Sigmoid colon (tissue), 7 donors: ENCODE results near the gene TBC1D2B. TPM values are rescaled to one million over a fixed set of nuclear protein-coding genes. Genes with fewer than 3 reads are reported as not detected.

Experiments used
- DNase-seq: peaks from one replicate; pipeline ENCODE4 v3.0.0-alpha.2; 2019
- H3K27ac ChIP-seq, 4 donors: fragments of 200-600 bp; sonication (generic); one replicate each; pipeline ENCODE4 v1.5.1; 2016 to 2019; ENCODE audit warnings: mild to moderate bottlenecking in 1 of 4
- H3K27me3 ChIP-seq, 3 donors: fragments of 200-600 bp; sonication (generic); one replicate each; pipeline ENCODE4 v1.5.1; 2019; ENCODE audit warnings: mild to moderate bottlenecking in 1 of 3
- H3K36me3 ChIP-seq, 4 donors: fragments of 200-600 bp; sonication (generic); one replicate each; pipeline ENCODE4 v1.5.1; 2016 to 2019
- H3K4me1 ChIP-seq, 4 donors: fragments of 200-600 bp; sonication (generic); one replicate each; pipeline ENCODE4 v1.5.1; 2017 to 2019
- H3K4me3 ChIP-seq, 4 donors: fragments of 200-600 bp; sonication (generic); one replicate each; pipeline ENCODE4 v1.5.1; 2017 to 2019; ENCODE audit warnings: mild to moderate bottlenecking in 2 of 4, moderate library complexity in 1 of 4
- H3K9me3 ChIP-seq, 4 donors: fragments of 200-600 bp in 3 of 4; sonication (generic) in 3 of 4; one replicate each; pipeline versions ENCODE4 v1.5.1 to v1.6.1; 2013 to 2019
- CTCF ChIP-seq, 4 experiments: fragments of 450-650 bp in 3 of 4; fragments of 200-600 bp in 1 of 4; IDR thresholded peaks; one replicate each; pipeline ENCODE4 v1.5.1; 2016 to 2019; ENCODE audit warnings: antibody characterized with exemption in 4 of 4, mild to moderate bottlenecking in 3 of 4, moderate library complexity in 2 of 4
- EP300 ChIP-seq, 4 donors: sonication (generic); formaldehyde crosslinking; IDR thresholded peaks; one replicate each; pipeline ENCODE4 v1.6.1; 2017; ENCODE audit warnings: antibody characterized with exemption in 4 of 4
- POLR2A ChIP-seq, 2 donors: fragments of 450-650 bp; IDR thresholded peaks; one replicate each; pipeline ENCODE4 v1.6.1; 2016; ENCODE audit warnings: antibody characterized with exemption in 2 of 2, mild to moderate bottlenecking in 2 of 2, moderate library complexity in 2 of 2
- POLR2AphosphoS5 ChIP-seq, 4 donors: sonication (generic); formaldehyde crosslinking; IDR thresholded peaks; one replicate each; pipeline ENCODE4 v1.6.1; 2017; ENCODE audit warnings: antibody characterized with exemption in 4 of 4
- WGBS, 2 donors: extraction: QIAGEN DNeasy Blood & Tissue Kit; methylation state at CpG; one replicate each; pipeline ENCODE4 v1.1.7; 2013; 5-methylcytosine and 5-hydroxymethylcytosine counted together
- intact Hi-C: fragments of 100-400 bp; cut with DNase I; formaldehyde crosslinking; loops from one replicate; pipeline ENCODE4 v1.15.1; 2023
- polyA plus RNA-seq, 3 donors: library from polyadenylated mRNA; stranded (reverse); fragments of 200-250 nt; gene quantifications; one replicate each; pipeline ENCODE4 v1.2.3, GENCODE V29; 2013
- total RNA-seq, 4 donors: library from RNA; depleted of rRNA; stranded (reverse); fragments of >200 nt; gene quantifications; one replicate each; pipeline ENCODE4 v1.1.0, GENCODE V29; 2016
- donor health status: healthy with polysubstance abuse.
- donor health status: Bipolar disorder and iron deficiency.
- donor health status: healthy.

Gene TBC1D2B
- total and polyA plus RNA-seq, 7 donors, result 7.6 to 47.1 (median 29.9) TPM

GRCh38 chr15:78101423-78102105 lies 24.1 kb upstream of the TBC1D2B start:
- H3K27me3 ChIP-seq, result no peaks in the 10 kb centered on the region
- peak; percentile 36 for DNase-seq
- 97% methylated on average over 5 of the region's 5 CpGs for WGBS, 2 donors
- intact Hi-C loops, result no loop called here
- no peaks in the 10 kb centered on the region for H3K4me1 ChIP-seq
- H3K27ac ChIP-seq, result no peak overlapping the region
- H3K4me3 ChIP-seq, result no peak overlapping the region
- TF ChIP-seq CTCF (IDR thresholded peaks at IDR 0.05), result no peak
- TF ChIP-seq POLR2A (IDR thresholded peaks at IDR 0.05), result no peak
- TF ChIP-seq POLR2AphosphoS5 (IDR thresholded peaks at IDR 0.05), result no peak
- TF ChIP-seq EP300 (IDR thresholded peaks at IDR 0.05), result no peak
- H3K9me3 ChIP-seq, result no peaks in the 10 kb centered on the region
- no peaks in the 10 kb centered on the region for H3K36me3 ChIP-seq

GRCh38 chr15:78100886-78101285 lies 23.4 kb upstream of the TBC1D2B start:
- TF ChIP-seq CTCF (IDR thresholded peaks at IDR 0.05) (no peak), EP300 (IDR thresholded peaks at IDR 0.05) (no peak), POLR2A (IDR thresholded peaks at IDR 0.05) (no peak), POLR2AphosphoS5 (IDR thresholded peaks at IDR 0.05) (no peak)
- peak; percentile 56 for DNase-seq
- 90 to 93% methylated on average over 2 of the region's 2 CpGs for WGBS, 2 donors

DNA sequence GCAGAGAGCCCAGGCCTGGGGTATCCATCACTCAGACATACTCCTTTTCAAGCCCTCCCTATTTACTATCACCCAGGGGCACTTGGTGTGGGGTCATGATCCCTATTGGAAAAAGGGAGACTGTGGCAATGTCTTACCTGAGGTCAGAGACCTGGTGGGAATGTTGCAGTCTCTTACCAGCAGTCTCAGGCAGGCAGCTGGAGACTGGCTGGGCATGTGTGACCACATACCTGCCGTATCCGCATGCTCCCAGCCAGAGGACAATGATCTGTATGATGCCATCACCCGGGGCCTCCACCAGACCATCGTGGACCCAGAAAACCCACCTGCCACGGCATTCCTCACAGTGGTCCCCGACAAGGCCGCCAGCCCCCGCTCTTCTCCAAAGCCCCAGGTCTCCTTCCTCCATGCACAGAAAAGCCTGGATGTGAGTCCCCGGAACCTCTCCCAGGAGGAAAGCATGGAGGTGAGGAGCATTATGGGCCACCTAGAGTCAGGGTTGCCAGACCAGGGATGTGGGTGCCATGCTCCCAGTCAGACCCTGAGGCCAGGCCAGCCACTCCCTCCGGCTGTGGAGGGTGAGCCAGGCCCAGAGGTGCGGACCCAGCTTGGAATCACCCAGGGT lies 20.7 kb upstream of the TBC1D2B start:
- intact Hi-C loops, result no loop called here
- 91 to 97% methylated on average over 11 of the region's 11 CpGs for WGBS, 2 donors
- H3K4me1 ChIP-seq, result peaks cover 0 to 14% (median 5%) of the 10 kb centered on the region in 4 donors

More at GRCh38 chr15:78100886-78101285, 23.4 kb upstream of the TBC1D2B start:
- intact Hi-C loops, result no loop called here
- no peaks in the 10 kb centered on the region for H3K4me1 ChIP-seq
- H3K27me3 ChIP-seq, result no peaks in the 10 kb centered on the region
- H3K9me3 ChIP-seq, result no peaks in the 10 kb centered on the region
- H3K27ac ChIP-seq, result no peak overlapping the region
- H3K4me3 ChIP-seq, result no peak overlapping the region
- no peaks in the 10 kb centered on the region for H3K36me3 ChIP-seq

GRCh38 chr15:78097667-78098066 lies 20.2 kb upstream of the TBC1D2B start:
- WGBS, 2 donors, result 90 to 95% methylated on average over 9 of the region's 9 CpGs
- TF ChIP-seq EP300 (IDR thresholded peaks at IDR 0.05) (no peak), CTCF (IDR thresholded peaks at IDR 0.05) (no peak), POLR2A (IDR thresholded peaks at IDR 0.05) (no peak), POLR2AphosphoS5 (IDR thresholded peaks at IDR 0.05) (no peak)
- DNase-seq, result peak; percentile 57
- H3K27ac ChIP-seq, result no peak overlapping the region
- H3K36me3 ChIP-seq, result no peaks in the 10 kb centered on the region
- no peaks in the 10 kb centered on the region for H3K9me3 ChIP-seq
- peaks cover 0 to 20% (median 11%) of the 10 kb centered on the region in 4 donors for H3K4me1 ChIP-seq
- no peaks in the 10 kb centered on the region for H3K27me3 ChIP-seq
- intact Hi-C loops, result no loop called here
- H3K4me3 ChIP-seq, result no peak overlapping the region

More for the DNA sequence above, 20.7 kb upstream of the TBC1D2B start:
- no peak overlapping the region for H3K27ac ChIP-seq
- no peaks in the 10 kb centered on the region for H3K36me3 ChIP-seq
- peak; percentile 55 for DNase-seq
- H3K4me3 ChIP-seq, result no peak overlapping the region
- H3K27me3 ChIP-seq, result no peaks in the 10 kb centered on the region
- no peaks in the 10 kb centered on the region for H3K9me3 ChIP-seq
- TF ChIP-seq EP300 (IDR thresholded peaks at IDR 0.05) (no peak), POLR2A (IDR thresholded peaks at IDR 0.05) (no peak), POLR2AphosphoS5 (IDR thresholded peaks at IDR 0.05) (no peak), CTCF (IDR thresholded peaks at IDR 0.05) (no peak)
